Measurements from ENCODE around the gene BCR. TPM values are rescaled to one million over a fixed set of nuclear protein-coding genes. Genes with fewer than 3 reads are reported as not detected.

The BCR gene
- total RNA-seq, 1 donor from 2014 or later: 45.1 TPM

GRCh38 chr22:23265368-23265700 lies 85.0 kb downstream of the BCR start:
- Mint-ChIP-seq H3K36me3 (ENCODE audit: low read depth) (peaks cover 13% of the 10 kb centered on the region), H3K27ac (no peak overlapping the region), H3K4me3 (no peak overlapping the region), H3K9me3 (no peaks in the 10 kb centered on the region), H3K4me1 (peaks cover 2% of the 10 kb centered on the region), H3K27me3 (no peaks in the 10 kb centered on the region)
- intact Hi-C loops (cut with micrococcal nuclease): no loop called here
- no peak for DNase-seq

- Mint-ChIP-seq H3K9me3 (no peaks in the 10 kb centered on the region), H3K27ac (no peak overlapping the region), H3K4me1 (peaks cover 2% of the 10 kb centered on the region), H3K36me3 (ENCODE audit: low read depth) (peaks cover 12% of the 10 kb centered on the region), H3K27me3 (no peaks in the 10 kb centered on the region), H3K4me3 (no peak overlapping the region)
- intact Hi-C loops (cut with micrococcal nuclease): no loop called here
- DNase-seq: no peak
Measured at GRCh38 chr22:23266780-23267179, 86.5 kb downstream of the BCR start.

- no peaks in the 10 kb centered on the region for H3K9me3 Mint-ChIP-seq
- no peak overlapping the region for H3K4me3 Mint-ChIP-seq
- no peak for DNase-seq
- H3K36me3 Mint-ChIP-seq (ENCODE audit: low read depth): peaks cover 12% of the 10 kb centered on the region
- intact Hi-C loops (cut with micrococcal nuclease): no loop called here
- H3K27ac Mint-ChIP-seq: no peak overlapping the region
- H3K4me1 Mint-ChIP-seq: peaks cover 2% of the 10 kb centered on the region
- no peaks in the 10 kb centered on the region for H3K27me3 Mint-ChIP-seq
Measured at GRCh38 chr22:23267226-23268043, 87.1 kb downstream of the BCR start.

GRCh38 chr22:23268139-23268712 lies 87.9 kb downstream of the BCR start:
- intact Hi-C loops (cut with micrococcal nuclease): no loop called here
- H3K4me3 Mint-ChIP-seq: no peak overlapping the region
- H3K27ac Mint-ChIP-seq: no peak overlapping the region
- H3K36me3 Mint-ChIP-seq (ENCODE audit: low read depth): peaks cover 11% of the 10 kb centered on the region
- no peaks in the 10 kb centered on the region for H3K27me3 Mint-ChIP-seq
- DNase-seq: no peak
- no peaks in the 10 kb centered on the region for H3K9me3 Mint-ChIP-seq
- H3K4me1 Mint-ChIP-seq: peaks cover 2% of the 10 kb centered on the region

GRCh38 chr22:23268877-23269276 lies 88.6 kb downstream of the BCR start:
- no peak overlapping the region for H3K4me3 Mint-ChIP-seq

GRCh38 chr22:23269441-23270211 lies 89.3 kb downstream of the BCR start:
- H3K36me3 Mint-ChIP-seq (ENCODE audit: low read depth): peaks cover 8% of the 10 kb centered on the region
- H3K4me3 Mint-ChIP-seq: no peak overlapping the region
- no peaks in the 10 kb centered on the region for H3K9me3 Mint-ChIP-seq
- no peak for DNase-seq
- no peak overlapping the region for H3K27ac Mint-ChIP-seq
- H3K4me1 Mint-ChIP-seq: no peaks in the 10 kb centered on the region
- no peaks in the 10 kb centered on the region for H3K27me3 Mint-ChIP-seq
- intact Hi-C loops (cut with micrococcal nuclease): no loop called here

More at GRCh38 chr22:23268877-23269276, 88.6 kb downstream of the BCR start:
- Mint-ChIP-seq H3K36me3 (ENCODE audit: low read depth) (peaks cover 9% of the 10 kb centered on the region), H3K27ac (no peak overlapping the region), H3K9me3 (no peaks in the 10 kb centered on the region), H3K27me3 (no peaks in the 10 kb centered on the region), H3K4me1 (peaks cover 2% of the 10 kb centered on the region)
- intact Hi-C loops (cut with micrococcal nuclease): no loop called here
- no peak for DNase-seq

GRCh38 chr22:23270212-23270733 lies 90.0 kb downstream of the BCR start:
- H3K36me3 Mint-ChIP-seq (ENCODE audit: low read depth): peaks cover 8% of the 10 kb centered on the region
- DNase-seq: no peak
- H3K4me3 Mint-ChIP-seq: no peak overlapping the region
- H3K27me3 Mint-ChIP-seq: no peaks in the 10 kb centered on the region
- H3K27ac Mint-ChIP-seq: no peak overlapping the region
- no peaks in the 10 kb centered on the region for H3K9me3 Mint-ChIP-seq
- H3K4me1 Mint-ChIP-seq: no peaks in the 10 kb centered on the region
- intact Hi-C loops (cut with micrococcal nuclease): no loop called here

GRCh38 chr22:23270798-23271596 lies 90.7 kb downstream of the BCR start:
- no peak overlapping the region for H3K4me3 Mint-ChIP-seq
- DNase-seq: no peak
- H3K27ac Mint-ChIP-seq: no peak overlapping the region
- no peaks in the 10 kb centered on the region for H3K9me3 Mint-ChIP-seq
- no peaks in the 10 kb centered on the region for H3K4me1 Mint-ChIP-seq
- no peaks in the 10 kb centered on the region for H3K27me3 Mint-ChIP-seq
- intact Hi-C loops (cut with micrococcal nuclease): no loop called here
- H3K36me3 Mint-ChIP-seq (ENCODE audit: low read depth): peaks cover 11% of the 10 kb centered on the region

GRCh38 chr22:23271597-23271908 lies 91.2 kb downstream of the BCR start:
- DNase-seq: no peak
- Mint-ChIP-seq H3K27ac (no peak overlapping the region), H3K9me3 (no peaks in the 10 kb centered on the region), H3K36me3 (ENCODE audit: low read depth) (peaks cover 11% of the 10 kb centered on the region), H3K4me3 (no peak overlapping the region), H3K4me1 (no peaks in the 10 kb centered on the region), H3K27me3 (no peaks in the 10 kb centered on the region)
- intact Hi-C loops (cut with micrococcal nuclease): no loop called here

- H3K4me3 Mint-ChIP-seq: no peak overlapping the region
- intact Hi-C loops (cut with micrococcal nuclease): no loop called here
- peaks cover 11% of the 10 kb centered on the region for H3K36me3 Mint-ChIP-seq (ENCODE audit: low read depth)
- no peaks in the 10 kb centered on the region for H3K27me3 Mint-ChIP-seq
- no peak for DNase-seq
- H3K9me3 Mint-ChIP-seq: no peaks in the 10 kb centered on the region
- H3K27ac Mint-ChIP-seq: no peak overlapping the region
- no peaks in the 10 kb centered on the region for H3K4me1 Mint-ChIP-seq
Measured at GRCh38 chr22:23272371-23272770, 92.1 kb downstream of the BCR start.

- H3K4me1 Mint-ChIP-seq: no peaks in the 10 kb centered on the region
- H3K27me3 Mint-ChIP-seq: no peaks in the 10 kb centered on the region
- DNase-seq: no peak
- no peak overlapping the region for H3K27ac Mint-ChIP-seq
- H3K4me3 Mint-ChIP-seq: no peak overlapping the region
- no peaks in the 10 kb centered on the region for H3K9me3 Mint-ChIP-seq
- peaks cover 11% of the 10 kb centered on the region for H3K36me3 Mint-ChIP-seq (ENCODE audit: low read depth)
- intact Hi-C loops (cut with micrococcal nuclease): no loop called here
Measured at GRCh38 chr22:23272834-23273233, 92.5 kb downstream of the BCR start.

- DNase-seq: no peak
Measured at GRCh38 chr22:23273445-23274145, 93.3 kb downstream of the BCR start.

GRCh38 chr22:23274146-23274526 lies 93.8 kb downstream of the BCR start:
- Mint-ChIP-seq H3K27me3 (no peaks in the 10 kb centered on the region), H3K4me1 (peaks cover 6% of the 10 kb centered on the region), H3K9me3 (no peaks in the 10 kb centered on the region), H3K27ac (no peak overlapping the region), H3K4me3 (no peak overlapping the region), H3K36me3 (ENCODE audit: low read depth) (peaks cover 13% of the 10 kb centered on the region)
- intact Hi-C loops (cut with micrococcal nuclease): no loop called here
- no peak for DNase-seq

More at GRCh38 chr22:23273445-23274145, 93.3 kb downstream of the BCR start:
- Mint-ChIP-seq H3K27ac (no peak overlapping the region), H3K9me3 (no peaks in the 10 kb centered on the region), H3K27me3 (no peaks in the 10 kb centered on the region), H3K4me3 (no peak overlapping the region), H3K4me1 (peaks cover 1% of the 10 kb centered on the region), H3K36me3 (ENCODE audit: low read depth) (peaks cover 11% of the 10 kb centered on the region)
- intact Hi-C loops (cut with micrococcal nuclease): no loop called here

All from activated CD4-positive, alpha-beta T cell treated with anti-CD3 and anti-CD28 coated beads, Interleukin-2, amount 10 ng/mL, durations not matched to agents 24 days and 14 days (primary cell).